Skeletal muscle tissue (tissue), 5 donors: ENCODE data around the gene SSX5. TPM values are rescaled to one million over a fixed set of nuclear protein-coding genes. Genes with fewer than 3 reads are reported as not detected.
"Not testable (repeated sequence)": the region's sequence is repeated elsewhere in the genome, so short reads cannot be mapped to it uniquely, and the experiment has no call there.

ENCODE experiments used
- H3K27ac ChIP-seq: one replicate; pipeline ENCODE4 v1.7.0; 2013; ENCODE audit warnings: mild to moderate bottlenecking, low read depth, low read length, inconsistent platforms
- H3K27me3 ChIP-seq, 3 donors: one replicate each; pipeline ENCODE4 v1.7.0; 2013; ENCODE audit warnings: low read length in 3 of 3; ENCODE audit not compliant: control insufficient read depth in 3 of 3, insufficient read depth in 3 of 3
- H3K36me3 ChIP-seq, 3 donors: one replicate each; pipeline ENCODE4 v1.7.0; 2013; ENCODE audit warnings: low read length in 3 of 3; ENCODE audit not compliant: control insufficient read depth in 3 of 3, insufficient read depth in 3 of 3
- H3K4me1 ChIP-seq, 3 donors: one replicate each; pipeline ENCODE4 v1.7.0; 2013; ENCODE audit warnings: low read length in 3 of 3, mild to moderate bottlenecking in 3 of 3; ENCODE audit not compliant: control insufficient read depth in 3 of 3, insufficient read depth in 3 of 3
- H3K4me3 ChIP-seq, 3 donors: one replicate each; pipeline ENCODE4 v1.7.0; 2013; ENCODE audit warnings: low read length in 3 of 3
- H3K9ac ChIP-seq, 3 donors: one replicate each; pipeline ENCODE4 v1.7.0; 2013; ENCODE audit warnings: low read length in 3 of 3, mild to moderate bottlenecking in 3 of 3, moderate library complexity in 2 of 3, low read depth in 1 of 3
- H3K9me3 ChIP-seq, 3 donors: one replicate each; pipeline ENCODE4 v1.7.0; 2013; ENCODE audit warnings: low read length in 3 of 3; ENCODE audit not compliant: control insufficient read depth in 3 of 3
- small RNA-seq: library from RNA; depleted of rRNA; stranded (forward); fragments of <200 nt; gene quantifications from one replicate; pipeline ENCODE3, GENCODE V24; 2014
- total RNA-seq: library from RNA; depleted of rRNA; stranded (reverse); fragments of >200 nt; gene quantifications from one replicate; pipeline ENCODE4 v1.2.3, GENCODE V29; 2014
- donor health status: Osteomylitis.

The SSX5 gene
- total RNA-seq, 1 donor from 2014 or later: not detected

- H3K27me3 ChIP-seq: no peaks in the 10 kb centered on the region
- no peak overlapping the region for H3K4me3 ChIP-seq
- no peaks in the 10 kb centered on the region for H3K4me1 ChIP-seq
- H3K36me3 ChIP-seq: no peaks in the 10 kb centered on the region
- H3K27ac ChIP-seq: no peak overlapping the region
- no peaks in the 10 kb centered on the region for H3K9me3 ChIP-seq
- H3K9ac ChIP-seq: no peak overlapping the region
These were observed 42.8 kb downstream of the SSX5 start for GRCh38 chrX:48153769-48154168.

GRCh38 chrX:48142697-48143096 lies 53.9 kb downstream of the SSX5 start:
- not testable (repeated sequence) for H3K36me3 ChIP-seq, H3K27ac ChIP-seq, H3K9me3 ChIP-seq, H3K27me3 ChIP-seq, H3K4me3 ChIP-seq, H3K9ac ChIP-seq, H3K4me1 ChIP-seq

- H3K9me3 ChIP-seq, H3K36me3 ChIP-seq, H3K27ac ChIP-seq, H3K4me3 ChIP-seq, H3K9ac ChIP-seq, H3K27me3 ChIP-seq, H3K4me1 ChIP-seq: not testable (repeated sequence)
These were observed 54.6 kb downstream of the SSX5 start for GRCh38 chrX:48141810-48142508.

GRCh38 chrX:48139076-48139475 lies 57.5 kb downstream of the SSX5 start:
- H3K36me3 ChIP-seq, H3K4me3 ChIP-seq, H3K9me3 ChIP-seq, H3K27ac ChIP-seq, H3K4me1 ChIP-seq, H3K9ac ChIP-seq, H3K27me3 ChIP-seq: not testable (repeated sequence)

Small RNAs within 50 kb of the gene (small RNA-seq; reads per million reads assigned to genes)
- gene AC245047.3 (not detected), gene AC245047.7 (not detected), gene RNA5SP503 (not detected), gene RNU6-707P (not detected)

Other genes starting within 250 kb of the SSX5 start
- gene ZNF182, start 192.8 kb downstream of the SSX5 start, total RNA-seq: 2.6 TPM
- gene SPACA5, start 189.8 kb downstream of the SSX5 start, total RNA-seq: not detected
- 2.1 TPM for gene ZNF630, start 125.2 kb downstream of the SSX5 start, total RNA-seq
- not detected for gene SPACA5B, start 66.2 kb downstream of the SSX5 start, total RNA-seq
- not detected for gene SSX1, start 58.6 kb upstream of the SSX5 start, total RNA-seq
- not detected for gene SSX3, start 159.9 kb upstream of the SSX5 start, total RNA-seq
- gene SSX4, start 186.7 kb upstream of the SSX5 start, total RNA-seq: not detected
- not detected for gene SSX4B, start 215.2 kb upstream of the SSX5 start, total RNA-seq